Keratinocyte (primary cell): Measurements from ENCODE around the gene SEMA3A. TPM values are rescaled to one million over a fixed set of nuclear protein-coding genes. Genes with fewer than 3 reads are reported as not detected.

Experiments
- DNase-seq: peaks from one replicate; pipeline ENCODE4 v3.0.0-alpha.2; 2011; ENCODE audit warnings: low read depth, missing footprints, low spot score
- FAIRE-seq: peaks from 2 replicates; lab custom pipeline; 2011; peaks lifted over from hg19 to GRCh38; lab: Jason Lieb, UNC
- H2AFZ ChIP-seq: 2 replicates; pipeline ENCODE4 v1.6.0; 2012; ENCODE audit warnings: low read length, control low read depth, inconsistent platforms; ENCODE audit not compliant: control insufficient read depth
- H3K27ac ChIP-seq: 2 replicates; pipeline ENCODE4 v1.5.1; 2011; ENCODE audit warnings: low read length; ENCODE audit not compliant: control insufficient read depth, insufficient read depth
- H3K27me3 ChIP-seq: 3 replicates; pipeline ENCODE4 v1.6.0; 2011; ENCODE audit warnings: low read length; ENCODE audit not compliant: control insufficient read depth, insufficient read depth; ENCODE audit errors: extremely low read depth
- H3K36me3 ChIP-seq, 2 experiments: 2 replicates in 1 of 2; 3 replicates in 1 of 2; pipeline ENCODE4 v1.5.1; 2011; ENCODE audit warnings: low read length in 2 of 2, mild to moderate bottlenecking in 1 of 2; ENCODE audit not compliant: control insufficient read depth in 2 of 2, insufficient read depth in 2 of 2; ENCODE audit errors: extremely low read depth in 1 of 2
- H3K4me1 ChIP-seq: 3 replicates; pipeline ENCODE4 v1.5.1; 2011; ENCODE audit warnings: low read length; ENCODE audit not compliant: control insufficient read depth, insufficient read depth; ENCODE audit errors: extremely low read depth
- H3K4me2 ChIP-seq: 3 replicates; pipeline ENCODE4 v1.6.0; 2011; ENCODE audit warnings: low read depth, low read length; ENCODE audit not compliant: control insufficient read depth, insufficient read depth; ENCODE audit errors: extremely low read depth
- H3K4me3 ChIP-seq, 3 experiments: fragments of 200-600 bp in 1 of 3; sonication (generic) in 1 of 3; 2 replicates in 2 of 3; 3 replicates in 1 of 3; pipeline ENCODE4 v1.5.1; 2011 to 2016; ENCODE audit warnings: low read length in 3 of 3, mild to moderate bottlenecking in 3 of 3, control low read depth in 2 of 3, inconsistent platforms in 1 of 3, low read depth in 1 of 3, mixed read lengths in 1 of 3, mixed run types in 1 of 3, moderate library complexity in 1 of 3; ENCODE audit not compliant: control insufficient read depth in 2 of 3, insufficient read depth in 2 of 3; ENCODE audit errors: extremely low read depth in 1 of 3
- H3K79me2 ChIP-seq: 2 replicates; pipeline ENCODE4 v1.6.0; 2012; ENCODE audit warnings: low read length; ENCODE audit not compliant: control insufficient read depth, insufficient read depth
- H3K9ac ChIP-seq: 3 replicates; pipeline ENCODE4 v1.6.0; 2011; ENCODE audit warnings: low read length; ENCODE audit not compliant: control insufficient read depth, insufficient read depth; ENCODE audit errors: extremely low read depth
- H3K9me1 ChIP-seq: 3 replicates; pipeline ENCODE4 v1.6.0; 2011; ENCODE audit warnings: low read length; ENCODE audit not compliant: control insufficient read depth, insufficient read depth; ENCODE audit errors: extremely low read depth
- H3K9me3 ChIP-seq: 2 replicates; pipeline ENCODE4 v1.5.1; 2012; ENCODE audit warnings: low read depth, low read length; ENCODE audit not compliant: control insufficient read depth
- H4K20me1 ChIP-seq: 3 replicates; pipeline ENCODE4 v1.6.0; 2011; ENCODE audit warnings: low read length; ENCODE audit not compliant: control insufficient read depth, insufficient read depth; ENCODE audit errors: extremely low read depth
- EZH2 ChIP-seq: IDR thresholded peaks from one replicate; pipeline ENCODE4 v1.6.1; 2012; ENCODE audit warnings: inconsistent platforms, mild to moderate bottlenecking, low read length, moderate library complexity
- dilution Hi-C: fragments of 300-500 bp; cut with MboI; formaldehyde crosslinking; loops from one replicate; pipeline ENCODE4 v1.7.0; 2020; ENCODE audit warnings: low sequenced_read_pairs; ENCODE audit not compliant: extremely low pct_ligation_motif_present
- polyA plus RNA-seq, 5 experiments: library from polyadenylated mRNA; depleted of rRNA in 3 of 5; stranded (reverse) in 3 of 5; stranded (forward) in 1 of 5; unstranded in 1 of 5; fragments of >200 nt; gene quantifications; 1 replicate in 1 of 5; 2 replicates in 3 of 5; 3 replicates in 1 of 5; pipeline versions ENCODE4 v1.2.1 to v1.2.3, GENCODE V29; 2011 to 2012; ENCODE audit warnings: missing spikeins in 2 of 5, low read depth in 1 of 5, low replicate concordance in 1 of 5
- TF ChIP-seq, protein P1 (sequence below), 3 experiments: IDR thresholded peaks in 1 of 3; conservative IDR thresholded peaks in 1 of 3; optimal IDR thresholded peaks in 1 of 3; 2 replicates in 2 of 3; 3 replicates in 1 of 3; pipeline versions ENCODE3 to v1.5.1; 2011; ENCODE audit warnings: low read length in 3 of 3, mild to moderate bottlenecking in 3 of 3, moderate library complexity in 2 of 3, control low read depth in 1 of 3, inconsistent platforms in 1 of 3; ENCODE audit not compliant: insufficient read depth in 2 of 3; ENCODE audit errors: extremely low read depth in 1 of 3

Gene SEMA3A
- polyA plus RNA-seq, 1 donor (not counting 4 experiments of a cell fraction or from before 2014, with no cell fraction given), result 2.1 TPM

GRCh38 chr7:84122582-84123360, 71.8 kb downstream of the SEMA3A start:
- no peaks in the 10 kb centered on the region for H3K36me3 ChIP-seq
- no peak overlapping the region for H3K9ac ChIP-seq
- dilution Hi-C loops, result no loop called here
- no peaks in the 10 kb centered on the region for H4K20me1 ChIP-seq
- H3K27me3 ChIP-seq, result no peaks in the 10 kb centered on the region
- H3K79me2 ChIP-seq, result no peaks in the 10 kb centered on the region
- H3K4me1 ChIP-seq, result no peaks in the 10 kb centered on the region
- no peak overlapping the region for H2AFZ ChIP-seq
- FAIRE-seq, result no peak
- H3K4me2 ChIP-seq, result no peak overlapping the region
- no peak for TF ChIP-seq EZH2
- TF ChIP-seq, protein P1, sequence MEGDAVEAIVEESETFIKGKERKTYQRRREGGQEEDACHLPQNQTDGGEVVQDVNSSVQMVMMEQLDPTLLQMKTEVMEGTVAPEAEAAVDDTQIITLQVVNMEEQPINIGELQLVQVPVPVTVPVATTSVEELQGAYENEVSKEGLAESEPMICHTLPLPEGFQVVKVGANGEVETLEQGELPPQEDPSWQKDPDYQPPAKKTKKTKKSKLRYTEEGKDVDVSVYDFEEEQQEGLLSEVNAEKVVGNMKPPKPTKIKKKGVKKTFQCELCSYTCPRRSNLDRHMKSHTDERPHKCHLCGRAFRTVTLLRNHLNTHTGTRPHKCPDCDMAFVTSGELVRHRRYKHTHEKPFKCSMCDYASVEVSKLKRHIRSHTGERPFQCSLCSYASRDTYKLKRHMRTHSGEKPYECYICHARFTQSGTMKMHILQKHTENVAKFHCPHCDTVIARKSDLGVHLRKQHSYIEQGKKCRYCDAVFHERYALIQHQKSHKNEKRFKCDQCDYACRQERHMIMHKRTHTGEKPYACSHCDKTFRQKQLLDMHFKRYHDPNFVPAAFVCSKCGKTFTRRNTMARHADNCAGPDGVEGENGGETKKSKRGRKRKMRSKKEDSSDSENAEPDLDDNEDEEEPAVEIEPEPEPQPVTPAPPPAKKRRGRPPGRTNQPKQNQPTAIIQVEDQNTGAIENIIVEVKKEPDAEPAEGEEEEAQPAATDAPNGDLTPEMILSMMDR (optimal IDR thresholded peaks at IDR 0.05 in 1 of 3, IDR thresholded peaks at IDR 0.05 in 1 of 3, conservative IDR thresholded peaks at IDR 0.05 in 1 of 3; ENCODE audit: extremely low read depth in 1 of 3, insufficient read depth in 2 of 3, low read length in 3 of 3), result no peak
- H3K9me3 ChIP-seq, result no peaks in the 10 kb centered on the region
- no peak overlapping the region for H3K27ac ChIP-seq
- no peak for DNase-seq
- no peak overlapping the region for H3K4me3 ChIP-seq
- no peaks in the 10 kb centered on the region for H3K9me1 ChIP-seq

GRCh38 chr7:84117304-84117703, 77.3 kb downstream of the SEMA3A start:
- dilution Hi-C loops, result no loop called here
- Histone ChIP-seq H4K20me1 (no peaks in the 10 kb centered on the region), H3K9me3 (no peaks in the 10 kb centered on the region), H3K9ac (no peak overlapping the region), H3K79me2 (no peaks in the 10 kb centered on the region), H3K4me2 (no peak overlapping the region), H3K27ac (no peak overlapping the region), H3K36me3 (no peaks in the 10 kb centered on the region), H2AFZ (no peak overlapping the region), H3K27me3 (no peaks in the 10 kb centered on the region), H3K4me1 (peaks cover 5% of the 10 kb centered on the region), H3K4me3 (no peak overlapping the region), H3K9me1 (no peaks in the 10 kb centered on the region)
- DNase-seq, result no peak
- no peak for FAIRE-seq
- TF ChIP-seq, protein P1 (optimal IDR thresholded peaks at IDR 0.05 in 1 of 3, IDR thresholded peaks at IDR 0.05 in 1 of 3, conservative IDR thresholded peaks at IDR 0.05 in 1 of 3; ENCODE audit: extremely low read depth in 1 of 3, insufficient read depth in 2 of 3, low read length in 3 of 3), result no peak
- TF ChIP-seq EZH2, result no peak
